Erythroblast (primary cell): ENCODE measurements around the gene LYST.

Experiments
- GATA1 ChIP-seq: IDR thresholded peaks from 2 replicates; pipeline ENCODE4 v1.6.1; 2011; ENCODE audit warnings: low read depth, mild to moderate bottlenecking, control low read depth, low read length, moderate library complexity
- POLR2A ChIP-seq: IDR thresholded peaks from 2 replicates; pipeline ENCODE4 v1.6.1; 2011; ENCODE audit warnings: mild to moderate bottlenecking, low read length

DNA sequence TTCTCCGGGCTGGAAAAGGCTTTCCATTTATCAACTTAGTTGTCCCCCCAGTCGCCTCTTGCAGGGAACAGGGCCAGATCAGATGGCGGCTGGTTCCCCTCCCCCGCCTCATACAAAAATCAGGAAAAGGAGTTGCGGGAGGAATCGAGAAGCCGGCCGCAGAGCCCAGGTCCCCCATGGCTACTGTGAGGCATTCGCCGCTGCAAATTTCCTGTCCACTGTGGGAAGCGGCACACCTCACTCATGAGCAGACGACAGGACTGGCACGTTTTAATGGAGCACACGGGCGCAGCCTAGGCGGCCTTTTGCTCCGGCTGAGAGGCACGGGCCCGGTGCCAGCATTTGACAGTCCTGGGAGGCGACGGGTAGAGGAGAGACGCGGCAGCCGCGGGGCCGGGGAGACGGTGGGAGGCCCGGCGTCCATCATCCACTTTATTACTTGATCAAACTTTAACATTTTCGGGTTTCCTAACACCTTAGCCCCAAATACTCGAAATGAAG lies 218.2 kb downstream of the LYST start:
- TF ChIP-seq POLR2A = no peak
- no peak for TF ChIP-seq GATA1
